ENCODE results near the gene DDX19B. TPM values are rescaled to one million over a fixed set of nuclear protein-coding genes. Genes with fewer than 3 reads are reported as not detected.
"Not testable (repeated sequence)": the region's sequence is repeated elsewhere in the genome, so short reads cannot be mapped to it uniquely, and the experiment has no call there.

The DDX19B gene
- 10 to 100 TPM; 33.0 to 36.4 (median 33.9) TPM for polyA plus RNA-seq (ENCODE audit: insufficient read length in 3 of 3)
- long read RNA-seq, donor 1, partial matches to known transcripts, result 5 of 9 reads
- long read RNA-seq, donor 1, other reads (novel, unspliced or antisense), result 0 of 9 reads
- long read RNA-seq, donor 2, partial matches to known transcripts, result 5 of 10 reads
- long read RNA-seq, donor 2, other reads (novel, unspliced or antisense), result 0 of 10 reads
- long read RNA-seq, donor 3, partial matches to known transcripts, result 0 of 5 reads
- long read RNA-seq, donor 3, other reads (novel, unspliced or antisense), result 0 of 5 reads
- long read RNA-seq, donor 4, transcript DDX19B-201 (12 exons, 3,386 nt), result major isoform, 5 of 6 reads
- long read RNA-seq, donor 4, partial matches to known transcripts, result 0 of 6 reads
- long read RNA-seq, donor 4, other reads (novel, unspliced or antisense), result 0 of 6 reads
- long read RNA-seq, donor 5, result 0 reads
- long read RNA-seq, donor 6, partial matches to known transcripts, result 0 of 5 reads
- long read RNA-seq, donor 6, other reads (novel, unspliced or antisense), result 0 of 5 reads
- long read RNA-seq, donor 7, transcript DDX19B-201 (12 exons, 3,386 nt), result major isoform, 7 of 9 reads
- long read RNA-seq, donor 7, partial matches to known transcripts, result 0 of 9 reads
- long read RNA-seq, donor 7, other reads (novel, unspliced or antisense), result 0 of 9 reads
- long read RNA-seq, donor 8, result 0 reads
- long read RNA-seq, donor 9, partial matches to known transcripts, result 6 of 10 reads
- long read RNA-seq, donor 9, other reads (novel, unspliced or antisense), result 0 of 10 reads
- long read RNA-seq, donor 10, partial matches to known transcripts, result 0 of 6 reads
- long read RNA-seq, donor 10, other reads (novel, unspliced or antisense), result 0 of 6 reads
- long read RNA-seq, donor 11, partial matches to known transcripts, result 0 of 3 reads
- long read RNA-seq, donor 11, other reads (novel, unspliced or antisense), result 0 of 3 reads
- long read RNA-seq, donor 12, partial matches to known transcripts, result 0 of 2 reads
- long read RNA-seq, donor 12, other reads (novel, unspliced or antisense), result 0 of 2 reads
- long read RNA-seq, donor 13, result 0 reads
- long read RNA-seq, donor 14, partial matches to known transcripts, result 0 of 5 reads
- long read RNA-seq, donor 14, other reads (novel, unspliced or antisense), result 0 of 5 reads
- long read RNA-seq, donor 15, partial matches to known transcripts, result 0 of 6 reads
- long read RNA-seq, donor 15, other reads (novel, unspliced or antisense), result 0 of 6 reads
- long read RNA-seq, donor 16, transcript DDX19B-201 (12 exons, 3,386 nt), result major isoform, 13 of 42 reads
- long read RNA-seq, donor 16, partial matches to known transcripts, result 26 of 42 reads
- long read RNA-seq, donor 16, other reads (novel, unspliced or antisense), result 0 of 42 reads

- DNase-seq (ENCODE audit: extremely low read depth in 1 of 11, low read depth in 9 of 11, low spot score in 4 of 11), result peak in 10 of 11 donors; percentile 56 to 80 (median 70)
Observed at GRCh38 chr16:70298988-70299938, at the start of gene DDX19B. Gene DDX19B (plus strand): TSS chr16:70299186. CDS start chr16:70299298, 112 bp downstream.

- not testable (repeated sequence) for DNase-seq (ENCODE audit: extremely low read depth in 1 of 11, low read depth in 9 of 11, low spot score in 4 of 11)
Observed at GRCh38 chr16:70249697-70250096, 49.3 kb upstream of the DDX19B start.

DNA sequence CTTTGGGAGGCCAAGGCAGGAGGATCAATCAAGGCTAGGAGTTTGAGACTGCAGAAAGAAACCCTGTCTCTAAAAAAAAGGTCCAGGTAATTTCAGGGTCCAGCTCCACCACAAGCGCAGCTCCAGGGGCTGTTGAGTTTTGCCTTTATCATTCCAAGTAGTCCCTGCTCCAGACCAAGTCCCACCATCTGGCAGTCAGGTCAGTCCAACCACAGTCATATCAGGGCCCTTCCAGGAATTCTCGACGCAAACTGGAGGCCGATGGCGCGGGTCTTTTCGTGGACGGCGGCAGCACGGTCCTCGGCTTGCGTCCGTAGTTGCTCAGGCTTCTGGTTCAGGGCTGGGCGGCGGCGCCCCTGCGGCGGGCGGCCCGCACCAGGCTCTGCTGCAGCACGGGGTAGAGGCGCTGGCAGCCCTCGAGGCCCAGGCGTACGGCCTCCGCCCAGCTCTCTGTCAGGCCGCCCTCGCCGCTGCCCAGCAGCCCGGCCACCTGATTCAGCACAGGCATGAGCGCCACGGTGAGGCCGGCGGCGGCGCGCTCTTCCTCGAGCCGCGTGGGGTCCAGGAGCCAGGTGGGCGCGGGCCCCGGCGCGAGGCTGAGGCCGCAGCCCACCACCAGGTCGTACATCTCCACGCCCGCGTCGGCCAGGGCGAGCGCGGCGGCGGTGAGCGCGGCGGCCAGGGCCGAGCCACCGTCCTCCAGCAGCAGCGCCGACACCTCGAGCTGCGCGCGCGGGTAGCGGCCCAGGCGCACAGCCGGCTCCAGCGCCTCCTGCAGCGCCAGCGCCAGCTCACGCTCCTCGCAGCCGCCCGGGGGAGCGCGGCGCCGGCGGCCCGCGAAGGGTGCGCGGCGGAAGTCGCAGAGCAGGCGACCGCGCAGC lies 48.0 kb upstream of the DDX19B start:
- peak in 6 of 11 donors; percentile 15 to 32 (median 19) for DNase-seq (ENCODE audit: extremely low read depth in 1 of 11, low read depth in 9 of 11, low spot score in 4 of 11)

DNA sequence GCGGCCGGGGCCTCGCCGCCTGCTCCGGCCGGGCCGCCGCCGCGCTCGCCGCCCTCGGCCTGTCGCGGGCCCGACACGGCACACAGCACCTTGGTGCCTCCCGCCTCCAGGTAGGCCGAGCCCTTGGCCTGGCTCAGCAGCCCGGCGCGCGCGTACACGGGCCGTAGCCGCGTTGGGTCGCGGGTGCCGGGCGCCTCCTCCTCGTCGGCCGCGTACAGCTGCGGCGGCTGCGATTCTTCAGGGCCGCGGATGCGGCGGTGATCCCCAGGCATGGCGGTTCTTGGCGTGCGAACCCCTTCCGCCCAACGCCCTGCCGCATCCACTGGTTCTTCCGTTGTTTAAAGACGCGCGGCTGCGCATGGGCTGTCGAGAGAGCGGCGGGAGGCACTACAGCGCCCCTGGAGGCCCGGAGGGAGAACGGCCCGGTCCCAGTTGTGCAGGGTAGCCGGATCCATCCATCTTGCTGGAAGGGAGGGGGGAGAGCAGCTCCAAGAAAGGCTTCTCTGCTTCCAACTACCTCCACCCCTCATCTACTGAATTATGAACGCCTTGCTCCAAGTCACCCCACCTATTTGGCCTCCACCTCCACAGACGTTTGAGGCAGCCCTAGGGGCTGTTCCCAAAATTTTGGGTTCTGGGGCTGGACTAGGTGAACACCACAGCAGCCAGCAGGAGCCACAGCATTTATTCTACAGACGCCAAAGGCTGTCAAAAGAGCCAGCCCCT lies 47.2 kb upstream of the DDX19B start, which contains the start of gene EXOSC6:
Gene EXOSC6, minus strand, starts transcription at position 312 of the 726 bp plus-strand sequence. Its CDS starts 40 bp downstream, at position 272.
- DNase-seq (ENCODE audit: extremely low read depth in 1 of 11, low read depth in 9 of 11, low spot score in 4 of 11), result peak; percentile 71 to 91 (median 89)

- no peak for DNase-seq (ENCODE audit: extremely low read depth in 1 of 11, low read depth in 9 of 11, low spot score in 4 of 11)
Observed at GRCh38 chr16:70252355-70252988, 46.5 kb upstream of the DDX19B start.

- DNase-seq (ENCODE audit: extremely low read depth in 1 of 11, low read depth in 9 of 11, low spot score in 4 of 11), result peak in 1 of 11 donors; percentile 13
Observed at GRCh38 chr16:70253291-70254106, 45.5 kb upstream of the DDX19B start.

- DNase-seq (ENCODE audit: extremely low read depth in 1 of 11, low read depth in 9 of 11, low spot score in 4 of 11), result no peak
Observed at GRCh38 chr16:70254180-70254964, 44.6 kb upstream of the DDX19B start.

DNA sequence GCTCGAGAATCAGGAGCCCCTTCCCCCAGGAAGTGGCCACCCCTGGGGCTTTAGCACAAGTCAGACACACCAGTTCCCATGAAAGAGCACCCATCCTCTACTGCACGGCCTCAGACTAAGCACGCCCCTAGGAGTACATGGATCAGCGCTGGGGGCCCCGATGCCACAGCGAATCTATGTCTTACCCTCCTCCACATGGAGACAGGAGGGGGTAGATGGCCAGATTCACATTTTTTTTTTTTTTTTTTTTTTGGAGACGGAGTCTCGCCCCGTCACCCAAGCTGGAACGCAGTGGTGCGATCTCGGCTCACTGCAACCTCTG lies 44.1 kb upstream of the DDX19B start:
- no peak for DNase-seq (ENCODE audit: extremely low read depth in 1 of 11, low read depth in 9 of 11, low spot score in 4 of 11)

DNA sequence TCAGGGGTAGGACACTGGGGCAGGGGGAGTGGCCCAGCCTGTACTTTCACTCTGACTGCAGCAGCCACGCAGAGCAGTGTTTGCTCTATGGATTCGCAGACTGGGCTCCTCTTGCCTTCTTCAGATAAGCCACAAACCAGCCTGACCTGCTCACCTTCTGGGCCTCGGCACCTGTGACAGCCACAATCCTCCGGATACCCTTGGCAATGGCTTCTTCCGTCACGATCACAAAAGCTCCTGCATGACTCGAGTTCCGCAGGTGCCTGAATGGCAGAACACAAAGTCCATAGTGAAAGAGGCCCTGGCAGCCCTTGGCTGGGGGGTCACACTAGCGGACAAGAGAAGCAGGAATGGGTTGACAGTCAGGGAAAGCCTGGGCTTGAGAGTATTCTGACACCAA lies 43.4 kb upstream of the DDX19B start:
- no peak for DNase-seq (ENCODE audit: extremely low read depth in 1 of 11, low read depth in 9 of 11, low spot score in 4 of 11)

DNA sequence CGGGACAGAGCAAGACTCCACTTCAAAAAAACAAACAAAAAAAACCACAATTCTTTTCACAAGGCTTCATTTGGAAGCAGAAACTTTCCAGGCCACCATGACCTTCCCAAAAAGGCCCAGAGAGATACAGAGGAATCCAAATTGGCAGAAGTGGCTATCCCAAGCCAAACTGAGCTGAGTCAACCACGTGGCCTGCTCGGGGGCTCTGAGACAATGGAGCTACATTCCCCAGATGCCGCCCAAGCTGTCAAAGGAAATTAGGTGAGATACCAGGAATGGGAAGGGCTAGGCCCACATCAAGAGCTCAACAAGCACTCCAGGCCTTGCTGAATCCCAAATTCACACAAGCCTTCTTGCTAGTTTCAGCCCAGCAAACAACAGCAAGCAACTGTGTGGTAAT lies 41.6 kb upstream of the DDX19B start:
- no peak for DNase-seq (ENCODE audit: extremely low read depth in 1 of 11, low read depth in 9 of 11, low spot score in 4 of 11)

- no peak for DNase-seq (ENCODE audit: extremely low read depth in 1 of 11, low read depth in 9 of 11, low spot score in 4 of 11)
Observed at GRCh38 chr16:70258065-70258464, 40.9 kb upstream of the DDX19B start.

- DNase-seq (ENCODE audit: extremely low read depth in 1 of 11, low read depth in 9 of 11, low spot score in 4 of 11), result no peak
Observed at GRCh38 chr16:70258946-70259345, 40.0 kb upstream of the DDX19B start.

DNA sequence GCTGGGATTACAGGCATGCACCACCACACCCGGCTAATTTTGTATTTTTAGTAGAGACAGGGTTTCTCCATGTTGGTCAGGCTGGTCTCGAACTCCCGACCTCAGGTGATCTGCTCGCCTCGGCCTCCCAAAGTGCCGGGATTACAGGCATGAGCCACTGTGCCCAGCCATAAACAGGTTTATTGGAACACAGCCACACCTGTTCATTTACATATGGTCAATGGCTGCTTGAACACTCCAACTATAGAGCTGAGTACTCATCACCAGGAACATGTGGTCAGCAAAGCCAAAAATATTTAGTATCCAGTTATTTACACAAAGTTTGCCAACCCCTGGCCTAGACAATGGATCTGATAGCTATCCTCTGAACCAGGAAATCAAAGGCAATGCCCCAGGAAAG lies 39.1 kb upstream of the DDX19B start:
- not testable (repeated sequence) for DNase-seq (ENCODE audit: extremely low read depth in 1 of 11, low read depth in 9 of 11, low spot score in 4 of 11)

GRCh38 chr16:70267516-70267915 lies 31.5 kb upstream of the DDX19B start:
- DNase-seq (ENCODE audit: extremely low read depth in 1 of 11, low read depth in 9 of 11, low spot score in 4 of 11), result peak in 3 of 11 donors; percentile 18 to 46 (median 29)
